IMR-90 (cell line): Measurements from ENCODE around the gene TADA2A. TPM values are rescaled to one million over a fixed set of nuclear protein-coding genes. Genes with fewer than 3 reads are reported as not detected.

Experiments
- ATAC-seq: fragments of 200-7000 bp; cut with Tn5 transposase; 2 replicates; pipeline ENCODE4 v1.9.1; 2020; ENCODE audit warnings: low read depth, mild to moderate bottlenecking, moderate library complexity
- BruUV-seq: library from RNA; stranded (reverse); fragments of 400-500 nt; replicated peaks from 2 replicates; lab custom pipeline; 2021; lab: Mats Ljungman, UMichigan
- CTCF ChIA-PET: fragments of 300-600 bp; formaldehyde crosslinking; extraction: SDS; loops from one replicate; lab custom pipeline; 2021; ENCODE audit warnings: antibody characterized with exemption; lab: Yijun Ruan, JAX
- POLR2A ChIA-PET: fragments of 300-600 bp; sonication (Branson Sonifier 250); formaldehyde crosslinking; loops from one replicate; lab custom pipeline; 2022; ENCODE audit warnings: antibody characterized with exemption; ENCODE audit not compliant: unreplicated experiment; lab: Charles Lee
- DNase-seq: peaks from one replicate; pipeline ENCODE4 v3.0.0; 2013
- H2AFZ ChIP-seq: replicated peaks from 2 replicates; pipeline ENCODE3; 2013; ENCODE audit warnings: low read length, mild to moderate bottlenecking; ENCODE audit not compliant: poor library complexity
- H2AK5ac ChIP-seq: 2 replicates; pipeline ENCODE4 v1.6.1; 2013; ENCODE audit warnings: low read depth, low read length, inconsistent platforms
- H2AK9ac ChIP-seq: replicated peaks from 2 replicates; pipeline ENCODE3; 2013; ENCODE audit warnings: mild to moderate bottlenecking, low read depth, low read length, moderate library complexity; ENCODE audit not compliant: poor library complexity
- H2BK120ac ChIP-seq: 2 replicates; pipeline ENCODE4 v1.6.1; 2013; ENCODE audit warnings: low read depth, low read length, inconsistent platforms
- H2BK15ac ChIP-seq: 3 replicates; pipeline ENCODE4 v1.6.1; 2013; ENCODE audit warnings: low read depth, low read length, inconsistent platforms
- H2BK20ac ChIP-seq: 2 replicates; pipeline ENCODE4 v1.6.1; 2013; ENCODE audit warnings: low read depth, mild to moderate bottlenecking, inconsistent platforms, low read length, moderate library complexity
- H2BK5ac ChIP-seq: 2 replicates; pipeline ENCODE4 v1.6.1; 2013; ENCODE audit warnings: mild to moderate bottlenecking, low read depth, low read length, inconsistent platforms; ENCODE audit not compliant: poor library complexity, severe bottlenecking
- H3K14ac ChIP-seq: replicated peaks from 2 replicates; pipeline ENCODE4 v1.6.1; 2013; ENCODE audit warnings: low read depth, low read length, inconsistent platforms
- H3K18ac ChIP-seq: 2 replicates; pipeline ENCODE4 v1.6.1; 2013; ENCODE audit warnings: low read depth, low read length, control low read depth
- H3K23ac ChIP-seq: 2 replicates; pipeline ENCODE4 v1.6.1; 2013; ENCODE audit warnings: low read depth, low read length, inconsistent platforms
- H3K27ac ChIP-seq: 2 replicates; pipeline ENCODE4 v1.5.1; 2013; ENCODE audit warnings: mild to moderate bottlenecking, control low read depth, low read length; ENCODE audit not compliant: insufficient read depth
- H3K27me3 ChIP-seq: 2 replicates; pipeline ENCODE4 v1.6.1; 2013; ENCODE audit warnings: low read length; ENCODE audit not compliant: control insufficient read depth, insufficient read depth
- H3K36me3 ChIP-seq: 2 replicates; pipeline ENCODE4 v1.6.1; 2013; ENCODE audit warnings: low read length, mixed read lengths; ENCODE audit not compliant: control insufficient read depth, insufficient read depth
- H3K4ac ChIP-seq: 2 replicates; pipeline ENCODE4 v1.6.1; 2013; ENCODE audit warnings: low read depth, low read length, inconsistent platforms
- H3K4me1 ChIP-seq: 2 replicates; pipeline ENCODE4 v1.6.1; 2013; ENCODE audit warnings: low read length, mixed read lengths; ENCODE audit not compliant: control insufficient read depth, insufficient read depth
- H3K4me2 ChIP-seq: 2 replicates; pipeline ENCODE4 v1.6.1; 2013; ENCODE audit warnings: low read depth, mild to moderate bottlenecking, control low read depth, low read length, moderate library complexity
- H3K4me3 ChIP-seq: 2 replicates; pipeline ENCODE4 v1.5.1; 2013; ENCODE audit warnings: low read depth, mild to moderate bottlenecking, control low read depth, low read length, moderate library complexity; ENCODE audit not compliant: insufficient read depth
- H3K56ac ChIP-seq: 2 replicates; pipeline ENCODE4 v1.6.1; 2013; ENCODE audit warnings: low read length, inconsistent platforms; ENCODE audit not compliant: insufficient read depth; ENCODE audit errors: extremely low read depth
- H3K79me1 ChIP-seq, 2 experiments: 2 replicates each; pipeline ENCODE4 v1.6.1; 2013; ENCODE audit warnings: low read length in 2 of 2, inconsistent platforms in 1 of 2, low read depth in 1 of 2
- H3K9ac ChIP-seq: 2 replicates; pipeline ENCODE4 v1.6.1; 2013; ENCODE audit warnings: low read depth, low read length, control low read depth
- H3K9me1 ChIP-seq: 2 replicates; pipeline ENCODE4 v1.6.1; 2013; ENCODE audit warnings: low read length, inconsistent platforms; ENCODE audit not compliant: insufficient read depth
- H3K9me3 ChIP-seq: 2 replicates; pipeline ENCODE4 v1.6.1; 2013; ENCODE audit warnings: low read length; ENCODE audit not compliant: control insufficient read depth, insufficient read depth
- H4K20me1 ChIP-seq: 2 replicates; pipeline ENCODE4 v1.6.1; 2013; ENCODE audit warnings: low read length, inconsistent platforms; ENCODE audit not compliant: insufficient read depth
- H4K5ac ChIP-seq: 2 replicates; pipeline ENCODE4 v1.6.1; 2013; ENCODE audit warnings: mild to moderate bottlenecking, low read depth, low read length, control low read depth
- H4K8ac ChIP-seq, 2 experiments: 2 replicates each; pipeline ENCODE4 v1.6.1; 2013; ENCODE audit warnings: low read depth in 2 of 2, low read length in 2 of 2, control low read depth in 1 of 2, inconsistent platforms in 1 of 2
- H4K91ac ChIP-seq: 2 replicates; pipeline ENCODE4 v1.6.1; 2013; ENCODE audit warnings: low read depth, low read length, inconsistent platforms; ENCODE audit not compliant: insufficient read depth
- BHLHE40 ChIP-seq: fragments of 150-350 bp; IDR thresholded peaks from 2 replicates; pipeline ENCODE4 v1.6.1; 2016; ENCODE audit warnings: mild to moderate bottlenecking, low read depth, low read length
- CEBPB ChIP-seq: IDR thresholded peaks from 2 replicates; pipeline ENCODE4 v1.6.1; 2012; ENCODE audit warnings: low read depth, low read length, improper control_type of control experiment
- ELK1 ChIP-seq: fragments of 150-350 bp; IDR thresholded peaks from 2 replicates; pipeline ENCODE4 v1.6.1; 2016; ENCODE audit warnings: low read depth, mild to moderate bottlenecking, low read length, moderate library complexity, borderline replicate concordance
- FOS ChIP-seq: fragments of 150-350 bp; IDR thresholded peaks from 2 replicates; pipeline ENCODE4 v1.6.1; 2016; ENCODE audit warnings: low read depth, low read length
- MAFK ChIP-seq: IDR thresholded peaks from 2 replicates; pipeline ENCODE4 v1.6.1; 2012; ENCODE audit warnings: low read depth, low read length, improper control_type of control experiment
- MXI1 ChIP-seq: IDR thresholded peaks from 2 replicates; pipeline ENCODE4 v1.6.1; 2012; ENCODE audit warnings: low read depth, mild to moderate bottlenecking, low read length, moderate library complexity, borderline replicate concordance
- NFE2L2 ChIP-seq: fragments of 150-350 bp; IDR thresholded peaks from 2 replicates; pipeline ENCODE4 v1.6.1; 2016; ENCODE audit warnings: low read depth, mild to moderate bottlenecking, low read length
- RCOR1 ChIP-seq: IDR thresholded peaks from 2 replicates; pipeline ENCODE4 v1.6.1; 2012; ENCODE audit warnings: mild to moderate bottlenecking, low read length, improper control_type of control experiment; ENCODE audit not compliant: insufficient replicate concordance
- RFX5 ChIP-seq: IDR thresholded peaks from 2 replicates; pipeline ENCODE4 v1.8.0; 2012; ENCODE audit warnings: low read depth, mild to moderate bottlenecking, low read length, moderate library complexity
- SMC3 ChIP-seq: fragments of 150-350 bp; IDR thresholded peaks from 2 replicates; pipeline ENCODE4 v1.6.1; 2016; ENCODE audit warnings: low read depth, mild to moderate bottlenecking, antibody characterized with exemption, low read length, moderate library complexity
- USF2 ChIP-seq: fragments of 150-350 bp; IDR thresholded peaks from 2 replicates; pipeline ENCODE4 v1.6.1; 2017; ENCODE audit warnings: mild to moderate bottlenecking, antibody characterized with exemption, low read length, low read depth
- WGBS, 2 experiments: methylation state at CpG; one replicate each; pipeline versions ENCODE4 v1.1.5 to v1.1.7; 2013; ENCODE audit warnings: missing lambda C conversion rate in 2 of 2; ENCODE audit not compliant: insufficient read length in 1 of 2; ENCODE audit errors: extremely low coverage in 2 of 2; 5-methylcytosine and 5-hydroxymethylcytosine counted together
- dilution Hi-C: fragments of 300-500 bp; cut with HindIII; formaldehyde crosslinking; loops from one replicate; pipeline ENCODE4 v1.14.3; 2018; ENCODE audit warnings: low sequenced_read_pairs; ENCODE audit not compliant: unreplicated experiment
- in situ Hi-C: fragments of 300-500 bp; cut with MboI; formaldehyde crosslinking; loops from 3 replicates; pipeline ENCODE4 v1.14.3; 2019; ENCODE audit warnings: low sequenced_read_pairs, inconsistent platforms, mixed read lengths
- intact Hi-C: fragments of 100-400 bp; cut with micrococcal nuclease; formaldehyde crosslinking; loops from 2 replicates; pipeline ENCODE4 v1.10.0; 2022
- polyA plus RNA-seq, 3 experiments: library from polyadenylated mRNA; depleted of rRNA; stranded (reverse); fragments of >200 nt; gene quantifications; 2 replicates each; pipeline ENCODE4 v1.2.3, GENCODE V29; 2012; ENCODE audit warnings: low replicate concordance in 1 of 3
- total RNA-seq: library from RNA; depleted of rRNA; stranded (reverse); fragments of >200 nt; gene quantifications from 2 replicates; pipeline ENCODE4 v1.2.3, GENCODE V29; 2012

TADA2A gene
- total and polyA plus RNA-seq, 2 of the 4 experiments (the other 2 are of a cell fraction), result 13.1 to 19.7 TPM

GRCh38 chr17:37361543-37361942 is 45.1 kb upstream of the TADA2A start:
- no peak overlapping the region for H3K18ac ChIP-seq
- no peaks in the 10 kb centered on the region for H3K9me3 ChIP-seq
- POLR2A ChIA-PET, result interaction anchor here (0.6 to 0.7 kb wide), 2 partner anchors 86 to 232 kb away, joined by 10 to 16 read pairs; no protein-coding TSS in a partner anchor
- BruUV-seq, result no TSS peak
- no peak overlapping the region for H2BK20ac ChIP-seq
- peaks cover 4 to 27% of the 10 kb centered on the region in 2 experiments; a peak in 3 of 4 replicates for H3K79me1 ChIP-seq
- no peaks in the 10 kb centered on the region; the same call in 1 of the 2 replicates for H4K20me1 ChIP-seq
- H3K4me2 ChIP-seq, result no peak overlapping the region
- H4K91ac ChIP-seq, result no peak overlapping the region
- H2AFZ ChIP-seq, result no peak overlapping the region
- no peaks in the 10 kb centered on the region for H3K36me3 ChIP-seq
- H4K8ac ChIP-seq, result no peak overlapping the region
- WGBS, 2 experiments, result no CpG with 5 or more reads among the region's 4 CpGs
- no peaks in the 10 kb centered on the region for H3K27me3 ChIP-seq
- H2AK9ac ChIP-seq, result no peak overlapping the region
- 0 out of 2 replicates have a peak, but pooled peaks cover 3% of the 10 kb centered on the region for H3K9me1 ChIP-seq
- H2BK120ac ChIP-seq, result no peak overlapping the region
- H2BK15ac ChIP-seq, result no peak overlapping the region
- peaks cover 5% of the 10 kb centered on the region for H3K4me1 ChIP-seq
- no peak overlapping the region for H3K56ac ChIP-seq
- H3K4ac ChIP-seq, result no peak overlapping the region
- no peak for ATAC-seq
- TF ChIP-seq RCOR1, result no peak
- no peak for TF ChIP-seq MXI1
- TF ChIP-seq NFE2L2, result no peak
- no peak for TF ChIP-seq BHLHE40
- TF ChIP-seq FOS, result no peak
- no peak for TF ChIP-seq SMC3
- no peak for TF ChIP-seq CEBPB
- no peak for TF ChIP-seq MAFK
- no peak for TF ChIP-seq RFX5
- TF ChIP-seq USF2, result no peak
- no peak for TF ChIP-seq ELK1
- CTCF ChIA-PET, result interaction anchor here (1.3 kb wide), 1 partner anchor 12 kb away, joined by 5 read pairs; no protein-coding TSS in a partner anchor
- H4K5ac ChIP-seq, result no peak overlapping the region
- dilution Hi-C loops, result no loop called here
- H2AK5ac ChIP-seq, result no peak overlapping the region
- H3K4me3 ChIP-seq, result no peak overlapping the region
- in situ Hi-C loops, result no loop called here
- no peak for DNase-seq
- H3K27ac ChIP-seq, result no peak overlapping the region
- no peak overlapping the region for H2BK5ac ChIP-seq
- 0 out of 2 replicates have a peak overlapping the region, but pooled peaks have one; percentile 15 for H3K23ac ChIP-seq
- no peak overlapping the region for H3K9ac ChIP-seq
- no peak overlapping the region for H3K14ac ChIP-seq
- intact Hi-C loops, result no loop called here
